Endodermal cell (in vitro differentiated cells): ENCODE measurements around the gene GHRHR. TPM values are rescaled to one million over a fixed set of nuclear protein-coding genes. Genes with fewer than 3 reads are reported as not detected.

Experiments used
- DNase-seq: peaks from one replicate; pipeline ENCODE4 v3.0.0-alpha.2; 2017
- H3K27ac ChIP-seq: 2 replicates; pipeline ENCODE4 v1.5.1; 2013; ENCODE audit warnings: mild to moderate bottlenecking, low read depth, low read length, moderate library complexity
- H3K27me3 ChIP-seq: 2 replicates; pipeline ENCODE4 v1.6.1; 2013; ENCODE audit warnings: mild to moderate bottlenecking, low read length, moderate library complexity; ENCODE audit not compliant: insufficient read depth, control insufficient read depth, poor library complexity, severe bottlenecking
- H3K36me3 ChIP-seq: 2 replicates; pipeline ENCODE4 v1.7.0; 2013; ENCODE audit warnings: mild to moderate bottlenecking, low read length, moderate library complexity; ENCODE audit not compliant: control insufficient read depth, insufficient read depth
- H3K4me1 ChIP-seq: one replicate; pipeline ENCODE4 v1.7.0; 2013; ENCODE audit warnings: low read length; ENCODE audit not compliant: control insufficient read depth, insufficient read depth
- H3K4me3 ChIP-seq: 2 replicates; pipeline ENCODE4 v1.5.1; 2013; ENCODE audit warnings: mild to moderate bottlenecking, low read length, moderate library complexity
- H3K9ac ChIP-seq: 2 replicates; pipeline ENCODE4 v1.6.1; 2013; ENCODE audit warnings: mild to moderate bottlenecking, low read length, moderate library complexity; ENCODE audit not compliant: poor library complexity, severe bottlenecking; ENCODE audit errors: extremely low read depth
- H3K9me3 ChIP-seq: 2 replicates; pipeline ENCODE4 v1.6.1; 2013; ENCODE audit warnings: mild to moderate bottlenecking, low read length, moderate library complexity; ENCODE audit not compliant: control insufficient read depth
- H3K27ac Mint-ChIP-seq: 2 replicates; pipeline ENCODE4 v1.8.0; 2020; ENCODE audit warnings: mixed read lengths
- H3K27me3 Mint-ChIP-seq: 2 replicates; pipeline ENCODE4 v1.8.0; 2021; ENCODE audit warnings: mild to moderate bottlenecking, mixed read lengths; ENCODE audit not compliant: insufficient read depth
- H3K36me3 Mint-ChIP-seq: 2 replicates; pipeline ENCODE4 v1.8.0; 2020; ENCODE audit warnings: low read depth, mixed read lengths
- H3K4me1 Mint-ChIP-seq: 2 replicates; pipeline ENCODE4 v1.8.0; 2020; ENCODE audit warnings: mixed read lengths
- H3K4me3 Mint-ChIP-seq: 2 replicates; pipeline ENCODE4 v1.8.0; 2020; ENCODE audit warnings: mild to moderate bottlenecking, moderate library complexity, mixed read lengths
- H3K9me3 Mint-ChIP-seq: 2 replicates; pipeline ENCODE4 v1.8.0; 2020; ENCODE audit warnings: mild to moderate bottlenecking, mixed read lengths
- CTCF ChIP-seq: fragments of 200-600 bp; sonication (generic); conservative IDR thresholded peaks from 2 replicates; pipeline ENCODE4 v1.5.0; 2021; ENCODE audit warnings: antibody characterized with exemption, mild to moderate bottlenecking
- WGBS, 2 experiments: methylation state at CpG; one replicate each; pipeline versions ENCODE4 v1.1.5 to v1.1.7; 2013; ENCODE audit warnings: missing lambda C conversion rate in 2 of 2, mixed read lengths in 1 of 2; ENCODE audit not compliant: insufficient coverage in 1 of 2, insufficient read length in 1 of 2; 5-methylcytosine and 5-hydroxymethylcytosine counted together
- total RNA-seq, 2 donors: library from RNA; stranded (reverse); fragmentation: NEBNext Ultra II Directional in 1 of 2; extraction: Animal tissue kit (Norgen Biotek cat#: 25700) in 1 of 2; gene quantifications; 2 replicates in 1 of 2; 3 replicates in 1 of 2; pipeline ENCODE4 v1.2.1, GENCODE V29; 2021

The GHRHR gene
- total RNA-seq, 2 donors from 2014 or later = not detected

GRCh38 chr7:30987936-30988335 is 24.2 kb downstream of the GHRHR start:
- 94 to 95% methylated on average over 5 of the region's 5 CpGs for WGBS, 2 experiments

GRCh38 chr7:30988351-30989005 is 24.7 kb downstream of the GHRHR start:
- no peak overlapping the region for H3K4me3 ChIP-seq
- no peaks in the 10 kb centered on the region for H3K9me3 ChIP-seq
- Mint-ChIP-seq H3K27ac (peak overlapping the region; percentile 44), H3K27me3 (peaks cover 23% of the 10 kb centered on the region), H3K4me3 (no peak overlapping the region), H3K4me1 (peaks cover 26% of the 10 kb centered on the region), H3K9me3 (peaks cover 3% of the 10 kb centered on the region), H3K36me3 (no peaks in the 10 kb centered on the region)
- no peak overlapping the region for H3K27ac ChIP-seq
- H3K27me3 ChIP-seq = peaks cover 6% of the 10 kb centered on the region
- H3K9ac ChIP-seq = no peak overlapping the region
- peak; percentile 67 for DNase-seq
- 70 to 75% methylated on average over 13 to 18 of the region's 19 CpGs for WGBS, 2 experiments
- no peaks in the 10 kb centered on the region for H3K36me3 ChIP-seq
- TF ChIP-seq CTCF = no peak
- H3K4me1 ChIP-seq = no peaks in the 10 kb centered on the region

More at GRCh38 chr7:30987936-30988335, 24.2 kb downstream of the GHRHR start:
- Mint-ChIP-seq H3K4me3 (no peak overlapping the region), H3K27me3 (peaks cover 25% of the 10 kb centered on the region), H3K9me3 (no peaks in the 10 kb centered on the region), H3K36me3 (no peaks in the 10 kb centered on the region), H3K4me1 (peaks cover 27% of the 10 kb centered on the region), H3K27ac (no peak overlapping the region)
- DNase-seq = no peak
- no peak for TF ChIP-seq CTCF
- H3K4me3 ChIP-seq = no peak overlapping the region
- H3K4me1 ChIP-seq = no peaks in the 10 kb centered on the region
- peaks cover 6% of the 10 kb centered on the region for H3K27me3 ChIP-seq
- no peak overlapping the region for H3K9ac ChIP-seq
- no peaks in the 10 kb centered on the region for H3K36me3 ChIP-seq
- no peak overlapping the region for H3K27ac ChIP-seq
- H3K9me3 ChIP-seq = no peaks in the 10 kb centered on the region

- Histone ChIP-seq H3K36me3 (no peaks in the 10 kb centered on the region), H3K9ac (no peak overlapping the region), H3K4me1 (no peaks in the 10 kb centered on the region), H3K27me3 (peaks cover 4% of the 10 kb centered on the region), H3K9me3 (no peaks in the 10 kb centered on the region), H3K27ac (no peak overlapping the region), H3K4me3 (no peak overlapping the region)
- no peak for DNase-seq
- peak overlapping the region; percentile 69 for H3K27ac Mint-ChIP-seq
- H3K36me3 Mint-ChIP-seq = no peaks in the 10 kb centered on the region
- TF ChIP-seq CTCF = no peak
- 85 to 89% methylated on average over 11 to 16 of the region's 16 CpGs for WGBS, 2 experiments
- peaks cover 7% of the 10 kb centered on the region for H3K9me3 Mint-ChIP-seq
- H3K4me3 Mint-ChIP-seq = no peak overlapping the region
- H3K4me1 Mint-ChIP-seq = peaks cover 25% of the 10 kb centered on the region
- H3K27me3 Mint-ChIP-seq = peaks cover 17% of the 10 kb centered on the region
These were observed 25.5 kb downstream of the GHRHR start for GRCh38 chr7:30989008-30989823.
